BLaER1 treated with 17β-estradiol and CSF1 and Interleukin-3, amounts not matched to agents 10 nM and 100 nM (cell line): ENCODE results near the gene C14orf119.
"Not testable (repeated sequence)": the region's sequence is repeated elsewhere in the genome, so short reads cannot be mapped to it uniquely, and the experiment has no call there.

Experiments used
- H3K27ac ChIP-seq, 11 experiments: shearing (Covaris generic); formaldehyde crosslinking; 2 replicates each; pipeline ENCODE4 v1.8.1; 2022
- H3K27me3 ChIP-seq, 11 experiments: shearing (Covaris generic); formaldehyde crosslinking; 2 replicates each; pipeline ENCODE4 v1.8.1; 2022
- H3K36me3 ChIP-seq, 11 experiments: shearing (Covaris generic); formaldehyde crosslinking; 2 replicates each; pipeline ENCODE4 v1.8.1; 2022
- H3K4me1 ChIP-seq, 10 experiments: shearing (Covaris generic); formaldehyde crosslinking; 2 replicates each; pipeline ENCODE4 v1.8.1; 2022
- H3K4me2 ChIP-seq, 11 experiments: shearing (Covaris generic); formaldehyde crosslinking; 2 replicates each; pipeline ENCODE4 v1.8.1; 2022
- H3K4me3 ChIP-seq, 10 experiments: shearing (Covaris generic); formaldehyde crosslinking; 2 replicates each; pipeline ENCODE4 v1.8.1; 2022
- H3K9ac ChIP-seq, 11 experiments: shearing (Covaris generic); formaldehyde crosslinking; 2 replicates each; pipeline ENCODE4 v1.8.1; 2022
- H3K9me3 ChIP-seq, 11 experiments: shearing (Covaris generic); formaldehyde crosslinking; replicated peaks in 1 of 11; 2 replicates each; pipeline ENCODE4 v1.8.1; 2022
- H4K20me1 ChIP-seq, 11 experiments: shearing (Covaris generic); formaldehyde crosslinking; 2 replicates each; pipeline ENCODE4 v1.8.1; 2022
- Cebpa-rat ChIP-seq, 11 experiments: shearing (Covaris generic); IDR thresholded peaks; 2 replicates each; pipeline ENCODE4 v1.8.1; 2022

The C14orf119 gene

GRCh38 chr14:23106747-23107045, 11.4 kb downstream of the C14orf119 start:
- TF ChIP-seq Cebpa-rat (IDR thresholded peaks at IDR 0.05), result no peak

GRCh38 chr14:23107620-23108019, 12.3 kb downstream of the C14orf119 start:
- H3K36me3 ChIP-seq, H4K20me1 ChIP-seq, H3K27ac ChIP-seq, H3K4me2 ChIP-seq, H3K4me3 ChIP-seq, H3K9ac ChIP-seq, H3K27me3 ChIP-seq: not testable (repeated sequence)
- peaks cover 0 to 23% (median 5%) of the 10 kb centered on the region in 10 experiments; a peak in 8 of 20 replicates for H3K4me1 ChIP-seq
- H3K9me3 ChIP-seq, result peaks cover 0 to 17% (median 12%) of the 10 kb centered on the region in 11 experiments; a peak in 18 of 22 replicates

More at GRCh38 chr14:23106747-23107045, 11.4 kb downstream of the C14orf119 start:
- Histone ChIP-seq H3K4me1 (peaks cover 0 to 29% (median 5%) of the 10 kb centered on the region in 10 experiments; a peak in 10 of 20 replicates), H3K27me3 (no peaks in the 10 kb centered on the region), H4K20me1 (peaks cover 0 to 10% (median 0%) of the 10 kb centered on the region in 11 experiments; a peak in 6 of 22 replicates), H3K36me3 (no peaks in the 10 kb centered on the region), H3K4me3 (no peak overlapping the region), H3K9ac (no peak overlapping the region), H3K27ac (no peak overlapping the region), H3K9me3 (peaks cover 0 to 17% (median 12%) of the 10 kb centered on the region in 11 experiments; a peak in 18 of 22 replicates), H3K4me2 (peak overlapping the region in 1 of 11 experiments; percentile 68; a peak in 2 of 22 replicates)

- not testable (repeated sequence) for H3K4me3 ChIP-seq, H3K27ac ChIP-seq, H3K27me3 ChIP-seq, H3K36me3 ChIP-seq, H3K9ac ChIP-seq, H3K4me2 ChIP-seq, H4K20me1 ChIP-seq
- Histone ChIP-seq H3K4me1 (peaks cover 0 to 24% (median 5%) of the 10 kb centered on the region in 10 experiments; a peak in 8 of 20 replicates), H3K9me3 (peaks cover 0 to 17% (median 12%) of the 10 kb centered on the region in 11 experiments; a peak in 18 of 22 replicates)
These were observed 12.9 kb downstream of the C14orf119 start for GRCh38 chr14:23108169-23108568.

GRCh38 chr14:23109769-23110168, 14.5 kb downstream of the C14orf119 start:
- no peaks in the 10 kb centered on the region for H3K36me3 ChIP-seq
- H3K27me3 ChIP-seq, result no peaks in the 10 kb centered on the region
- H3K4me1 ChIP-seq, result peaks cover 4 to 39% (median 19%) of the 10 kb centered on the region in 10 experiments
- H4K20me1 ChIP-seq, result no peaks in the 10 kb centered on the region
- H3K4me3 ChIP-seq, result no peak overlapping the region
- H3K4me2 ChIP-seq, result no peak overlapping the region
- TF ChIP-seq Cebpa-rat (IDR thresholded peaks at IDR 0.05), result no peak
- peaks cover 0 to 17% (median 12%) of the 10 kb centered on the region in 11 experiments; a peak in 18 of 22 replicates for H3K9me3 ChIP-seq
- no peak overlapping the region for H3K9ac ChIP-seq
- no peak overlapping the region for H3K27ac ChIP-seq

GRCh38 chr14:23110579-23111365, 15.5 kb downstream of the C14orf119 start:
- Histone ChIP-seq H3K4me1 (peaks cover 13 to 43% (median 26%) of the 10 kb centered on the region in 10 experiments), H3K9me3 (peaks cover 0 to 17% (median 12%) of the 10 kb centered on the region in 11 experiments; a peak in 18 of 22 replicates), H3K27ac (no peak overlapping the region), H3K36me3 (no peaks in the 10 kb centered on the region), H3K27me3 (no peaks in the 10 kb centered on the region), H3K9ac (no peak overlapping the region), H4K20me1 (no peaks in the 10 kb centered on the region), H3K4me2 (no peak overlapping the region), H3K4me3 (no peak overlapping the region)
- TF ChIP-seq Cebpa-rat (IDR thresholded peaks at IDR 0.05), result no peak

GRCh38 chr14:23112359-23113178, 17.3 kb downstream of the C14orf119 start:
- Histone ChIP-seq H3K9ac (peak overlapping the region in 1 of 11 experiments; percentile 18; a peak in 1 of 22 replicates), H3K27me3 (no peaks in the 10 kb centered on the region), H3K4me2 (peak overlapping the region in 2 of 11 experiments; percentile 2 to 95; a peak in 2 of 22 replicates), H3K27ac (no peak overlapping the region; a peak in 1 of 22 replicates), H3K9me3 (peaks cover 0 to 13% (median 11%) of the 10 kb centered on the region in 11 experiments; a peak in 18 of 22 replicates), H4K20me1 (no peaks in the 10 kb centered on the region), H3K4me3 (no peak overlapping the region), H3K4me1 (peaks cover 18 to 53% (median 36%) of the 10 kb centered on the region in 10 experiments), H3K36me3 (no peaks in the 10 kb centered on the region)
- no peak for TF ChIP-seq Cebpa-rat (IDR thresholded peaks at IDR 0.05)

GRCh38 chr14:23113431-23114119, 18.3 kb downstream of the C14orf119 start:
- no peak overlapping the region for H3K4me3 ChIP-seq
- H3K27ac ChIP-seq, result peak overlapping the region in 4 of 11 experiments; percentile 3 to 56 (median 16); a peak in 4 of 22 replicates
- H3K4me1 ChIP-seq, result peaks cover 28 to 63% (median 46%) of the 10 kb centered on the region in 10 experiments
- peak overlapping the region in 7 of 11 experiments; percentile 8 to 95 (median 70); a peak in 9 of 22 replicates for H3K4me2 ChIP-seq
- no peaks in the 10 kb centered on the region for H3K36me3 ChIP-seq
- no peaks in the 10 kb centered on the region for H4K20me1 ChIP-seq
- peak overlapping the region in 2 of 11 experiments; percentile 15 to 18; a peak in 1 of 22 replicates for H3K9ac ChIP-seq
- H3K27me3 ChIP-seq, result no peaks in the 10 kb centered on the region
- peaks cover 0 to 6% (median 4%) of the 10 kb centered on the region in 11 experiments; a peak in 13 of 22 replicates for H3K9me3 ChIP-seq
- TF ChIP-seq Cebpa-rat (IDR thresholded peaks at IDR 0.05), result no peak

- Histone ChIP-seq H3K9ac (no peak overlapping the region; a peak in 1 of 22 replicates), H3K36me3 (no peaks in the 10 kb centered on the region), H3K9me3 (peaks cover 0 to under 1% (median 0%) of the 10 kb centered on the region in 11 experiments; a peak in 5 of 22 replicates), H3K4me3 (no peak overlapping the region), H3K27ac (peak overlapping the region in 3 of 11 experiments; percentile 4 to 56 (median 28); a peak in 4 of 22 replicates), H3K4me2 (peak overlapping the region in 8 of 11 experiments; percentile 8 to 95 (median 74); a peak in 12 of 22 replicates), H4K20me1 (no peaks in the 10 kb centered on the region), H3K27me3 (no peaks in the 10 kb centered on the region), H3K4me1 (peaks cover 33 to 68% (median 51%) of the 10 kb centered on the region in 10 experiments)
- TF ChIP-seq Cebpa-rat (IDR thresholded peaks at IDR 0.05), result no peak
These were observed 18.8 kb downstream of the C14orf119 start for GRCh38 chr14:23114120-23114458.
